ENCODE data around the gene KRT4. TPM values are rescaled to one million over a fixed set of nuclear protein-coding genes. Genes with fewer than 3 reads are reported as not detected.

The KRT4 gene
- total RNA-seq, 1 donor from 2014 or later, result not detected

DNA sequence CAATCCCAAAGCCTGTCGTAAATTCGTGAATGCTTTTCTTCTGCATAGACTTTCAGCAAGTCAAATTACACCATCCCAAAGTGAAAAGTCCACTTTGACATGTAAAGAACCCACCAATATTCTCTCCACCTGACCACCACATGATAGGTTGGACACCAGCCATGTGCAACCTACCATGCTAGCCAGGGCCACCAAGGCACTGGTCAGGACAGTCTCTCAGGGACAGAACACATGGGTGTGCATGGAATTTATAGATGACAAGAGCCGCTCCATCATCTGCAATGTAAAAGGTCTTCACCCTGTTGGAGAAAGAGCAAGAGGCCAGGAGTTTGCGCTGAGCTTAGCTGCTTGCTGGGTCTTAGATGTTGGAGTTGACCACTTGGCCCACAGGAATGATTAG, 31.4 kb downstream of the KRT4 start:
- no peak for DNase-seq (ENCODE audit: low read depth)
- Histone ChIP-seq H3K4me3 (ENCODE audit: low read depth, low read length) (no peak overlapping the region), H3K36me3 (ENCODE audit: control insufficient read depth, insufficient read depth, low read length) (no peaks in the 10 kb centered on the region), H3K27me3 (ENCODE audit: control insufficient read depth, insufficient read depth, low read length) (peaks cover 7% of the 10 kb centered on the region)
- TF ChIP-seq, protein P1, sequence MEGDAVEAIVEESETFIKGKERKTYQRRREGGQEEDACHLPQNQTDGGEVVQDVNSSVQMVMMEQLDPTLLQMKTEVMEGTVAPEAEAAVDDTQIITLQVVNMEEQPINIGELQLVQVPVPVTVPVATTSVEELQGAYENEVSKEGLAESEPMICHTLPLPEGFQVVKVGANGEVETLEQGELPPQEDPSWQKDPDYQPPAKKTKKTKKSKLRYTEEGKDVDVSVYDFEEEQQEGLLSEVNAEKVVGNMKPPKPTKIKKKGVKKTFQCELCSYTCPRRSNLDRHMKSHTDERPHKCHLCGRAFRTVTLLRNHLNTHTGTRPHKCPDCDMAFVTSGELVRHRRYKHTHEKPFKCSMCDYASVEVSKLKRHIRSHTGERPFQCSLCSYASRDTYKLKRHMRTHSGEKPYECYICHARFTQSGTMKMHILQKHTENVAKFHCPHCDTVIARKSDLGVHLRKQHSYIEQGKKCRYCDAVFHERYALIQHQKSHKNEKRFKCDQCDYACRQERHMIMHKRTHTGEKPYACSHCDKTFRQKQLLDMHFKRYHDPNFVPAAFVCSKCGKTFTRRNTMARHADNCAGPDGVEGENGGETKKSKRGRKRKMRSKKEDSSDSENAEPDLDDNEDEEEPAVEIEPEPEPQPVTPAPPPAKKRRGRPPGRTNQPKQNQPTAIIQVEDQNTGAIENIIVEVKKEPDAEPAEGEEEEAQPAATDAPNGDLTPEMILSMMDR (IDR thresholded peaks at IDR 0.05; ENCODE audit: insufficient read depth, low read length, poor library complexity, severe bottlenecking), result no peak

DNA sequence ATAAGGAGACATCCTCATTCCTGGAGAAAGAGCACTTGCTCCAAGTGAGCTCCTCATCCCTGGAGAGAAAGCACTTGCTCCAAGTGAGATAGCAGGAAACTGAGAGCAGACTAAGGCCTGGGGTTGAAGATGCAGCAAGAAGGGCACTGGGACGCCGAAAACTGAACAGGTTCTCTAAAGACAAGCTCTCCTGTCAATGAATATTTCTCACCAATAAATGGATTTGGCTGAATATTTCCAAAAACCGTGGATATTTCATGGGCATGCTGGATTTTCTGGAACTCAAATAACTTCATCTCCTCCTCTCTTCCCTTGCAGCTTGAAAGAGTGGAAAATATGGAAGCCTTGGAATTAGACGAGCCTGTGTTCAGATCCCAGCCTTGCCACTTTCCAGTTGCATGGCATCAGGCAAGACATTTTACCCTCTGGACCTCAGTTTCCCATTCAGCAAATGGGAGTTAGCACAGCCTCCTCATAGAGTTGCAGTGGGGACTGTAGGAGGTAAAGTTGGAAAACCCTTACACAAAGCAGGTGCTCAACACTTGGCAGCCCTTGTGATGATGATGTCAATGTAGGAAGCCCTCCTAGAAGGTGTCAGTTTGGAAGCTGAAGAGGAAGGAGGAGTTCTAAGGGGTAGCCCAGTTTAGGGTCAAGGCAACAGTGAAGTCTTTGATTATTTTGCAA, 32.4 kb downstream of the KRT4 start:
- Histone ChIP-seq H3K36me3 (ENCODE audit: control insufficient read depth, insufficient read depth, low read length) (no peaks in the 10 kb centered on the region), H3K27me3 (ENCODE audit: control insufficient read depth, insufficient read depth, low read length) (peaks cover 10% of the 10 kb centered on the region), H3K4me3 (ENCODE audit: low read depth, low read length) (no peak overlapping the region)
- DNase-seq (ENCODE audit: low read depth), result no peak
- TF ChIP-seq, protein P1 (IDR thresholded peaks at IDR 0.05; ENCODE audit: insufficient read depth, low read length, poor library complexity, severe bottlenecking), result no peak

DNA sequence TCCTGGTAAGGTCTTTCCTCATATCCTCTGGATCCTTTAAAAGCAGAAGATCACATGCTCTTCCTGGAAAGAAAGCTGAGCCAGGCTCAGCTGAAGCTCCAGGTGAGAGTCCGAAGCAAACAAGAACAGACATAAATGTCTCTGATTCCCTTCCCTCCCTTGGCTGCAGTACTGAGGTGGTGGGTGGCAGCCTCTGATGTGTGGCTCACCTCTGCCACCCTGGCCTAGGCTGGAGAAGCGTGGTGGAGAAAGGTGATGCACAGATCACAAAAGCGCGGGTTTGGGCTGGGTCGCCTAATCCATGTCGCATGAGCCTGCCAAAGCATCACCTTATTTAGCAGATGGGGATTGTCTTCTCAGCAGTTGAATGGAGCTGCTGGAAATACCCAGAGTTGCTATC, 34.0 kb downstream of the KRT4 start:
- H3K4me3 ChIP-seq (ENCODE audit: low read depth, low read length), result no peak overlapping the region
- no peaks in the 10 kb centered on the region for H3K36me3 ChIP-seq (ENCODE audit: control insufficient read depth, insufficient read depth, low read length)
- peaks cover 10% of the 10 kb centered on the region for H3K27me3 ChIP-seq (ENCODE audit: control insufficient read depth, insufficient read depth, low read length)
- DNase-seq (ENCODE audit: low read depth), result no peak
- TF ChIP-seq, protein P1 (IDR thresholded peaks at IDR 0.05; ENCODE audit: insufficient read depth, low read length, poor library complexity, severe bottlenecking), result no peak

DNA sequence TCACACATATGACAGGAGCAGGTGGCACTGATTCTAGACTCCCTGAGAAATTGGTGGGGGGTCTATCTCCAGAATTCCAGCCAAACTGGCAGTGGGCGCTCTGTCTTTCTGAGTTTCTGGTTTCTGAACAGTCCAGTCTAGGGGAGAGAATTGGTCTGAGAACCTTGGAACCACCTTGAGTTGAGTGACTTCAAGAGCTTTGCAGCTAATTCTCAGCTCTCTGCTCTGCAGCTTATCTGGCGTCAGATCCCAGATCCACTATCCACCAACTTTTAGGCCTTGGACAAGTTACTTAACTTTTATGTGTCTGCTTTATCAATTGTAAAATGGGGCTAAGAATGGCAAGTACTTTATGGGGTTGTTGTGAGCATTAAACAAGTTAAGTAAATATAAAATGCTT, 35.1 kb downstream of the KRT4 start:
- Histone ChIP-seq H3K36me3 (ENCODE audit: control insufficient read depth, insufficient read depth, low read length) (no peaks in the 10 kb centered on the region), H3K27me3 (ENCODE audit: control insufficient read depth, insufficient read depth, low read length) (peaks cover 10% of the 10 kb centered on the region), H3K4me3 (ENCODE audit: low read depth, low read length) (no peak overlapping the region)
- TF ChIP-seq, protein P1 (IDR thresholded peaks at IDR 0.05; ENCODE audit: insufficient read depth, low read length, poor library complexity, severe bottlenecking), result no peak
- DNase-seq (ENCODE audit: low read depth), result no peak

DNA sequence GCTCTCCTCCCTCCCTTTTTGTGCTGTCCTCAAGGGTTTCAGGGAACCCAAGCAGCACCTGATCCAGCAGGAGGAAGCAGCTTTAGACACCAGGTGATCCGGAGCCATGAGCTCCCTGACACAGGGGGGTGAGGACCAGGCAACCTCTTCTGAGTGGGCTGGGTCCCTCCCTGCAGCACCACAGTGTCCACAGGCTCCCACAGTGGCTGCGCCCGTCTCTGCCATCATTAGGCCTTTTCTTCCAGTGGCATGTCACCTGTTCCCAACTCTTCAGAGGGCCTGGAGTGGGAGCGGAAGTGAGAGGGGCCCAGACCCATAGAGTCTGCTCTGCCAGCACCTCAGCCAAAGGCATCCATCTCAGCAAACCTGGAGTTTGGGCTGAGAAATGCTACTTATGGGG, 36.4 kb downstream of the KRT4 start:
- TF ChIP-seq, protein P1 (IDR thresholded peaks at IDR 0.05; ENCODE audit: insufficient read depth, low read length, poor library complexity, severe bottlenecking), result no peak
- Histone ChIP-seq H3K27me3 (ENCODE audit: control insufficient read depth, insufficient read depth, low read length) (peaks cover 12% of the 10 kb centered on the region), H3K36me3 (ENCODE audit: control insufficient read depth, insufficient read depth, low read length) (no peaks in the 10 kb centered on the region), H3K4me3 (ENCODE audit: low read depth, low read length) (no peak overlapping the region)
- no peak for DNase-seq (ENCODE audit: low read depth)

DNA sequence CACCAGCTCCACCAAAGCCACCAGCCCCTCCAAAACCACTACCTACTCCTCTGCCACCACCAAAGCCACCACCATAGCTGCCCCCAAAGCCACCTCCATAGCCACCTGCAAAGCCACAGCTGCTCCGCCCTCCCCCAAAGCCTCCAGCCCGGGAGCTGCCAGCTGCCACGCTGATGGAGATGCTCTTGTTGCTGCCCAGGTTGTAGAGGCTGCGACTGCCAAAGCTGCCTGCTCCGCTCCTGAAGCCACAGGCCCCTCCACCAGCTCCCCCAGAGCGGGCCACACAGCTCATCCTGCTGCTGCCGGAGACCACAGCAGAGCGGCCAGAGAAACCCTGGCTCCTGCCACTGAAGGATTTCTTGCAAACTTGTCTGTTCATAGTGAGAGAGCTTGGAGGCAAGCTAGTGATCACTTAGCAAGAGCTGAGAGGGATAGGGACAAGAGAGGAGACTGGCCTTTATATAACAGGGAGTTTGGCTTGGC, 37.0 kb downstream of the KRT4 start, which contains the start of gene KRT76:
KRT76 (minus strand) TSS at position 433 of the 483 bp plus-strand sequence; CDS start at position 379, 54 bp downstream.
- peaks cover 14% of the 10 kb centered on the region for H3K27me3 ChIP-seq (ENCODE audit: control insufficient read depth, insufficient read depth, low read length)
- H3K36me3 ChIP-seq (ENCODE audit: control insufficient read depth, insufficient read depth, low read length), result no peaks in the 10 kb centered on the region
- no peak within 1 kb of the TSS for H3K4me3 ChIP-seq (ENCODE audit: low read depth, low read length)
- TF ChIP-seq, protein P1 (IDR thresholded peaks at IDR 0.05; ENCODE audit: insufficient read depth, low read length, poor library complexity, severe bottlenecking), result no peak
- DNase-seq (ENCODE audit: low read depth), result no peak

Data from kidney epithelial cell (primary cell).